HG03135 (cell line): ENCODE measurements around the gene OARD1.
"Not testable (repeated sequence)": the region's sequence is repeated elsewhere in the genome, so short reads cannot be mapped to it uniquely, and the experiment has no call there.

Experiments
- ATAC-seq: cut with Tn5 transposase; IDR thresholded peaks from one replicate; pipeline ENCODE4 v1.9.1; 2021; ENCODE audit warnings: mild to moderate bottlenecking, moderate library complexity; ENCODE audit not compliant: unreplicated experiment

OARD1 gene

GRCh38 chr6:41071923-41072835 lies at the start of gene OARD1:
Gene OARD1 (minus strand): TSS chr6:41072356. CDS start chr6:41071634, 722 bp downstream.
- ATAC-seq, result peak; percentile 59

- ATAC-seq, result no peak
These were observed 47.9 kb upstream of the OARD1 start for GRCh38 chr6:41120058-41120457.

- ATAC-seq, result no peak
These were observed 47.4 kb upstream of the OARD1 start for GRCh38 chr6:41119508-41119907.

- not testable (repeated sequence) for ATAC-seq
These were observed 42.9 kb upstream of the OARD1 start for GRCh38 chr6:41115027-41115426.

GRCh38 chr6:41111017-41111416 lies 38.9 kb upstream of the OARD1 start:
- ATAC-seq, result no peak

GRCh38 chr6:41103847-41104246 lies 31.7 kb upstream of the OARD1 start:
- ATAC-seq, result no peak

GRCh38 chr6:41100871-41101287 lies 28.7 kb upstream of the OARD1 start:
- no peak for ATAC-seq

- no peak for ATAC-seq
These were observed 26.2 kb upstream of the OARD1 start for GRCh38 chr6:41098366-41098765.

- ATAC-seq, result no peak
These were observed 25.4 kb upstream of the OARD1 start for GRCh38 chr6:41097467-41098090.

GRCh38 chr6:41093729-41094128 lies 21.6 kb upstream of the OARD1 start:
- ATAC-seq, result no peak

- ATAC-seq, result no peak
These were observed 20.4 kb upstream of the OARD1 start for GRCh38 chr6:41092421-41093140.

- ATAC-seq, result no peak
These were observed 18.9 kb upstream of the OARD1 start for GRCh38 chr6:41090841-41091761.

- ATAC-seq, result no peak
These were observed 16.3 kb upstream of the OARD1 start for GRCh38 chr6:41088451-41088850.

GRCh38 chr6:41085182-41085581 lies 13.0 kb upstream of the OARD1 start:
- ATAC-seq, result no peak

GRCh38 chr6:41083072-41083471 lies 10.9 kb upstream of the OARD1 start:
- no peak for ATAC-seq

- no peak for ATAC-seq
These were observed 8.5 kb upstream of the OARD1 start for GRCh38 chr6:41080621-41081020.

- ATAC-seq, result no peak
These were observed 6.9 kb upstream of the OARD1 start for GRCh38 chr6:41079080-41079479.

GRCh38 chr6:41078101-41078500 lies 5.9 kb upstream of the OARD1 start:
- ATAC-seq, result no peak

GRCh38 chr6:41077536-41077935 lies 5.4 kb upstream of the OARD1 start:
- ATAC-seq, result no peak
